NOMO-1 treated with DMSO at 0.1 percent for 48 hours (cell line): ENCODE measurements around the gene FAM161A.

ENCODE experiments used
- DNase-seq: peaks from one replicate; lab custom pipeline; 2025; ENCODE audit not compliant: unreplicated experiment; lab: John Stamatoyannopoulos, UW

Gene FAM161A

DNA sequence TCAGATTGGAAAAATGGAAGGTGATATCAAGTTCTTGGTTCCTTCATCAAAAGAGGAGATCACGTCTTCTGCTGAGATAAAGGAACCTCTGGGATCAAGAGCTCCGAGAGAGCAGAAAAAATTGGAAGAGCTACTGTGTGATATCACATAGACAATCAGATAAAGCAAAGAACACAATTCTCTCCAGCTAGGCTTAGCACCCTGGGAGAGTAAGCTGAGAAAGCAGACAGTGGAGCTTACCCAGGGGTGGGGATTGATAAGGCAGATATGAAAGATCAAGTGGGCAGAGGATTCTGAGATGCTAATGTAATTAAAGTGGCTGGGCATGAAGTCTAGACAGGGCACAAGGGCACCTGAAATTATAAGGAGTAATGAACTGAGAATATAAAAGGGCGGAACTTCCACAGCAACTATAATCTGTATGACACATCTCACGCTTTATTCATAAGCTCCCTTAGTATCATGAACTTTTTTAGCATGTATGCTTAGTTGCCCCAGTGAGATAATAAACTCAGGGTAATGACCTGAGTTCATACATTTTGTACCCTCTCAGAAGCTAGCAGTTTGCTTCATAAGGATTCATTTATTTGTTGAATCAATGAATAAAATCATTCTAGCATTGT, 65.8 kb downstream of the FAM161A start:
- no peak for DNase-seq

DNA sequence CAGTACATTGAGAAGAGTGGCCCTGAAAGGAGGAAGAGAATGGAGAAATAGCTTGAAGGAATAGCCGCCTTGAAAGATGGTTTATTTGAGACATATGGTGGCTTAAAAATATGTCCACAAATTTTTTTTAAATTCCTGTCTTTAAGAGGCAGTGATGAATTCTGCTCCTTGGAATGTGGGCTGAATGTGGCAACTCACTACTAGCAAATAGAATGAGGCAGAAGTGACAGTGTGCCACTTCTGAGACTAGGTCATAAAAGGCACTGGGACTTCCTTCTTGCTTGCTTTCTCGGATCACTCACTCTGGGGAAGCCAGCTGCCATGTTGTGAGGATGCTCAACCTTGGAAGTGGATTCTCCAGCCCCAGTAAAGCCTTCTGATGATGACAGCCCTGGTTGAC, 67.0 kb downstream of the FAM161A start:
- no peak for DNase-seq

DNA sequence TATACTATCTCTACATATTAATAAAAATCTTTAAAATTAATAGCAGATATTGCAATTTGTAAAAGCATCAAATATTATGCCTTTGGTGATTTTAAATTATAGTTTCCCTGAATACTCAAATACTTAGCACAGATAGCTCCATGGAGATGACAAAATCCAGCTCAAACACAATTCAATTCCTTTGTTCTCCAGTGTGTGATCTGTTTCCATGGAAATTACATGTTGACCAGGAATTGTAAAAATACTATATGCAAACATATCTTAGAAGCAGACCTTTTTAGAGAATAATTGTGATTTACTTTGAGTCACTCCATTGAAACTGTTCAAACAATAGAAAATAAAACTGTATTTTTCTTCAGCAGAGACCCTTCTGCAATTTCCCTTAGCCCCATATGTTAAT, 68.3 kb downstream of the FAM161A start:
- no peak for DNase-seq

DNA sequence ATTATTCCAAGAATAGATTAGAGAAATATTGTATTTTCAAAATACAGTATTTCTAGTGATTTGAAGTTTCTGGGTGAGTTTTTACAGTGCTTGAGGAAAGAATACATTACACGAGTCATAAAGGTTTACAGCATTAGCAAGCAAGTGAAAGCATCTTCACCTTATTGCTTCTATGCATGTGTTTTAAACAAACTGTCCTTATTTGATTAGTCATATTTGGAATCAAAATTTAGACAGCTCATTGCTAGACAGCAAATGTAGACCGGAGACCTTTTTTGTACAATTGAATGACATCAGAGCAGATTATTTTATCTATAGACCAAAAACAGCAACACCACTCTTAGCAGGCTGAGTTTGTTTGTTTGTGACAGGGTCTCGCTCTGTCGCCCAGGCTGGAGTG, 69.2 kb downstream of the FAM161A start:
- DNase-seq, result no peak

DNA sequence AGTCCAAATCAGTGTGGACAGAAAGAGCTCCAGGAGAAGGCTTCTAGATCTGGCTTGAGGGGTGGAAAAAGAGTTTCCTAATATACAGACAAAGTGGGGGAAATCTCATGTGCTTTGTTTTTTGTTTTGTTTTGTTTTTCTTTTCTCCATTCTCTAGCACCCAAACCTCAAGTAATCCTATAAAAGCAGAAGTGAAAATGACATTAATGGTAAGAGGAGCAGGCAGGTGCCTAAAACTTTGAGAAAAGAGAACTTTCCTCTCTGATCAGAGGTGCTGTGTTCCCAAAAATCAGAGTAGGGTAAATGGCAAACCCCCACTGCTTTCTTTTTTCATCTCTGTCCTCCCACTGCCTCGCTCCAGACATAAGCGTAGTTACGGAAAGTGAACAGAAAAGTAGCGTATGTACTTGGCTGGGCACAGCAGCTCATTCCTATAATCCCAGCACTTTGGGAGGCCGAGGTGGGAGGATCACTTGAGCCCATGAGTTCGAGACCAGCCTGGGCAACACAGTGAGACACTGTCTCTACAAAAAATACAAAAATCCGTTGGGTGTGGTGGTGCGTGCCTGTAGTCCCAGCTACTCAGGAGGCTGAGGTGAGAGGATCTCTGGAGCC, 77.8 kb downstream of the FAM161A start:
- peak; percentile 68 for DNase-seq
